Heart right ventricle (tissue), 16 donors: Measurements from ENCODE around the gene RGMA. TPM values are rescaled to one million over a fixed set of nuclear protein-coding genes. Genes with fewer than 3 reads are reported as not detected.

ENCODE experiments used
- ATAC-seq, 8 donors: fragments of 200-7000 bp; cut with Tn5 transposase; one replicate each; pipeline ENCODE4 v1.9.1; 2020; ENCODE audit warnings: mild to moderate bottlenecking in 8 of 8, moderate library complexity in 8 of 8, moderate number of reproducible peaks in 1 of 8
- DNase-seq, 2 donors: peaks; one replicate each; pipeline ENCODE4 v3.0.0-alpha.2; 2020
- H3K27ac ChIP-seq, 10 donors: fragments of 200-600 bp; sonication (generic) in 2 of 10; one replicate each; pipeline versions ENCODE4 v1.5.0 to v1.8.0; 2020 to 2022; ENCODE audit warnings: mild to moderate bottlenecking in 3 of 10
- H3K27me3 ChIP-seq, 7 donors: fragments of 200-600 bp; one replicate each; pipeline ENCODE4 v1.8.0; 2021 to 2022; ENCODE audit warnings: mild to moderate bottlenecking in 2 of 7
- H3K36me3 ChIP-seq, 9 donors: fragments of 200-600 bp; sonication (generic) in 1 of 9; one replicate each; pipeline versions ENCODE4 v1.5.0 to v1.8.0; 2020 to 2022; ENCODE audit warnings: mild to moderate bottlenecking in 2 of 9
- H3K4me1 ChIP-seq, 9 donors: fragments of 200-600 bp; sonication (generic) in 1 of 9; one replicate each; pipeline versions ENCODE4 v1.5.0 to v1.8.0; 2020 to 2022; ENCODE audit warnings: mild to moderate bottlenecking in 4 of 9
- H3K4me3 ChIP-seq, 10 donors: fragments of 200-600 bp; sonication (generic) in 2 of 10; one replicate each; pipeline versions ENCODE4 v1.5.0 to v1.8.0; 2020 to 2022; ENCODE audit warnings: mild to moderate bottlenecking in 7 of 10, moderate library complexity in 2 of 10
- H3K9me3 ChIP-seq, 11 donors: fragments of 200-600 bp in 10 of 11; sonication (generic) in 2 of 11; one replicate each; pipeline versions ENCODE4 v1.5.0 to v1.8.0; 2013 to 2022; ENCODE audit warnings: mild to moderate bottlenecking in 2 of 11, control low read depth in 1 of 11, moderate library complexity in 1 of 11
- CTCF ChIP-seq, 9 donors: fragments of 200-600 bp; sonication (generic) in 2 of 9; IDR thresholded peaks; one replicate each; pipeline versions ENCODE4 v1.5.0 to v1.8.0; 2021 to 2022; ENCODE audit warnings: antibody characterized with exemption in 9 of 9, mild to moderate bottlenecking in 5 of 9, moderate library complexity in 1 of 9
- WGBS, 2 donors: extraction: QIAGEN DNeasy Blood & Tissue Kit; methylation state at CpG; one replicate each; pipeline ENCODE4 v1.1.7; 2013; ENCODE audit warnings: inconsistent platforms in 1 of 2; 5-methylcytosine and 5-hydroxymethylcytosine counted together
- intact Hi-C, 10 donors: fragments of 100-400 bp; cut with DNase I; formaldehyde crosslinking; loops; one replicate each; pipeline versions ENCODE4 v1.11.1 to v1.14.2; 2022
- polyA plus RNA-seq, 2 donors: library from polyadenylated mRNA; stranded (reverse); fragments of 200-250 nt; gene quantifications; one replicate each; pipeline ENCODE4 v1.2.3, GENCODE V29; 2013
- total RNA-seq, 10 donors: library from RNA; stranded (reverse); fragmentation: NEBNext Ultra II Directional in 3 of 10; extraction: Animal tissue kit (Norgen Biotek cat#: 25700) in 3 of 10; gene quantifications; one replicate each; pipeline versions ENCODE4 v1.2.1 to v1.2.4, GENCODE V29; 2021 to 2023
- donor health status: Arrhythmogenic right ventricular cardiomyopathy.
- donor health status: ischemic (EF 13 %, LVEDD 7.1; RV severe dilation, severe dysfunction).
- donor health status: healthy with polysubstance abuse.
- donor health status: DM: no; HTN: yes; CAD: no.
- donor health status: DM: no; HTN: no; CAD: no.
- donor health status: ischemic (EF 25% LVEDD 6.9; RV normal size, moderate dysfunction).
- donor health status: ischemic (EF 25% LVEDD 5.7; RV mildly dilated, moderate dysfunction).
- donor health status: healthy.
- donor health status: DM: yes; HTN: yes; CAD: no.
- donor health status: Ischemic cardiomyopathy.
- donor health status: ischemic (EF 35%, LVEDD 5.7; RV mildly dilated, moderate dysfunction).
- donor health status: nonischemic (EF 11% LVEDD 7.7; RV severe dilation, severe dysfunction).
- donor health status: DM: yes; HTN: yes; CAD: no.
- donor health status: PGD.
- donor health status: ischemic (EF 29% LVEDD 5.4; RV normal size, mild dysfunction).
- donor health status: nonischemic (EF 23%, LVEDD 6.1; RV moderate dilation, normal function).

The RGMA gene
- total and polyA plus RNA-seq, 12 donors, result 4.9 to 33.8 (median 10.7) TPM

DNA sequence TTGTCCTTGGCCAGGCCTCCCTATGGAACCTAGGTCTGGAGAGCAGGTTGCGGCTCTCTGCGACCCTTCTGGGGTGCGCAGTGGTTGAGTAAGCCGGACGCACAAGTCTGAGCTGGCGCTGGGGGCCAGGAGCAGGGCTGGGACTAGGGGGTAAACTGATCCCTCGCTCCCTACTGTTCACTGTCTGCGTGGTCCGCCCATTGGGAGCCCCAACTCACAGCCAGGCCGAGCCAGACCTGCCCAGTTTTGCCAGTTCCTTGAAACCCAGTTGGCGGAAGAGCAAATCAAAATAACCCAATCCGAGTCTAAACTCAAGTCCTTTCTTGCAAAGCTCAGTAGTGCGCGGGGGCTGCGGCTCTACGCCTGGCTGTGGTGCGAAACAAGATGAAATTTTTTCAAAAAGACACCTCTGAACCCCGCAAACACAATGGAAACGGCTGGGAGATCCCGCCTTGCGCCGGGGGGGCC is 17.5 kb downstream of the RGMA start:
- ATAC-seq (peak in 1 of 8 donors; percentile 4), DNase-seq (no peak)
- Histone ChIP-seq H3K9me3 (no peaks in the 10 kb centered on the region), H3K4me1 (peaks cover 0 to 63% (median 25%) of the 10 kb centered on the region in 9 donors), H3K27me3 (peaks cover 0 to 55% (median 9%) of the 10 kb centered on the region in 7 donors), H3K4me3 (peak overlapping the region; percentile 5 to 84 (median 72)), H3K27ac (peak overlapping the region; percentile 58 to 89 (median 82)), H3K36me3 (no peaks in the 10 kb centered on the region)
- 24 to 37% methylated on average over 21 to 22 of the region's 22 CpGs for WGBS, 2 donors
- TF ChIP-seq CTCF (IDR thresholded peaks at IDR 0.05), result no peak
- intact Hi-C loops, result loop anchor here in 1 of 10 donors (10.0 kb wide), 1 partner anchor 913 kb away; no protein-coding TSS in a partner anchor

- peaks cover 0 to 3% (median 0%) of the 10 kb centered on the region in 9 donors for H3K36me3 ChIP-seq
- H3K4me1 ChIP-seq, result peaks cover 0 to 66% (median 27%) of the 10 kb centered on the region in 9 donors
- intact Hi-C loops, result loop anchor here in 1 of 10 donors (10.0 kb wide), 1 partner anchor 914 kb away; no protein-coding TSS in a partner anchor
- 72 to 79% methylated on average over 10 of the region's 10 CpGs for WGBS, 2 donors
- peaks cover 0 to 52% (median 9%) of the 10 kb centered on the region in 7 donors for H3K27me3 ChIP-seq
- no peaks in the 10 kb centered on the region for H3K9me3 ChIP-seq
- ATAC-seq (no peak), DNase-seq (no peak)
- H3K27ac ChIP-seq, result peak overlapping the region in 7 of 10 donors; percentile 72 to 89 (median 87)
- TF ChIP-seq CTCF (IDR thresholded peaks at IDR 0.05), result no peak
- H3K4me3 ChIP-seq, result peak overlapping the region; percentile 5 to 84 (median 72)
Measured at GRCh38 chr15:93070551-93071296, 18.3 kb downstream of the RGMA start.

DNA sequence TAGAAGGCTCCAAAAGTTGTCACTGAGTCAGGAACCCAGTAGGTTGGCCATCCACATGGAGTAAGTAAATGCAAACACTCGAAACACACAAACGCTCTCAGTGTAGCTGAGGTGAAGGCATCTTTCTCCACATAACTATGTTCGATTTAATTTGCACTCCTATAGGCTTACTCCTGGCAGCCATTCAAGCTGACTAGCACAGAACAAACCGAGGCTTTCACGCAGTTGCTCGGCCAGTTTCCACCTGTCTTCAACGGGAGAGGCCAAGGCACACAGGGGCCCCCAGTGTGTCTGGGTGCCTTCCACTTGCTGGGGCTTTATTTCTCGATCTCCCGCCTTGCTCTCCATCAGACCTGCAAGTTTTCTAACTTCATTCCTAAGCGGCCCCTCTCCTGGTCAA is 18.9 kb downstream of the RGMA start:
- intact Hi-C loops, result loop anchor here in 1 of 10 donors (10.0 kb wide), 1 partner anchor 915 kb away; no protein-coding TSS in a partner anchor
- H3K4me3 ChIP-seq, result peak overlapping the region in 9 of 10 donors; percentile 8 to 84 (median 73)
- peaks cover 0 to 9% (median 0%) of the 10 kb centered on the region in 9 donors for H3K36me3 ChIP-seq
- no peak for ATAC-seq
- H3K27me3 ChIP-seq, result peaks cover 0 to 46% (median 9%) of the 10 kb centered on the region in 7 donors
- no peak for DNase-seq
- peak overlapping the region in 3 of 10 donors; percentile 87 to 89 (median 89) for H3K27ac ChIP-seq
- 75 to 83% methylated on average over 10 of the region's 10 CpGs for WGBS, 2 donors
- no peak for TF ChIP-seq CTCF (IDR thresholded peaks at IDR 0.05)
- no peaks in the 10 kb centered on the region for H3K9me3 ChIP-seq
- peaks cover 0 to 69% (median 27%) of the 10 kb centered on the region in 9 donors for H3K4me1 ChIP-seq

DNA sequence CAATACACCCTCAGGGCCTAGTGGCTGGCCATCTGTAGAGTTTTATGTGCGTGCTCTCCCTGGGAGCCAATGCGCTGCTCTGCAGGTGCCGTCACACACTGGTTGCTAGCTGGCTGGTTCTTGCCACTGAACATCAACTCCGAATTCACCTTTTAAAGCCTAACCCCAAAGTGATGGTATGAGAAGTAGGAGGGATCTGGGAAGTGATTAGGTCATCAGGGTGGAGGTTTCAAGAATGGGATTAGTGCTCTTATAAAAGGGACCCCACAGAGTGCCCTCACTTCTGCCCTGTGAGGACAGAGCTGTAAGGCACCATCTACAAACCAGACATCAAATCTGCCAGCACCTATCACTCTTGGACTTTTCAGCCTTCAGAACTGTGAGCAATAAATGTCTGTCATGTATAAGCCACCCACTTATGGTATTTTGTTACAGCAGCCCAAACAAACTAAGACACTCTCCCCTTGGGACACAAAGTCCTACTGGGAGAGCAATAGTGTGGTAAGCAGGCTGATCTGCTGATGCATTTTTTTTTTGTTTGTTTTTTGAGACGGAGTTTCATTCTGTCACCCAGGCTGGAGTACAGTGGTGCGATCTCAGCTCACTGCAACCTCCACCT is 20.3 kb downstream of the RGMA start:
- Histone ChIP-seq H3K4me3 (no peak overlapping the region), H3K4me1 (peaks cover 6 to 67% (median 27%) of the 10 kb centered on the region in 9 donors), H3K9me3 (no peaks in the 10 kb centered on the region), H3K36me3 (peaks cover 0 to 11% (median 0%) of the 10 kb centered on the region in 9 donors), H3K27ac (peak overlapping the region in 3 of 10 donors; percentile 27 to 65 (median 47)), H3K27me3 (peaks cover 0 to 33% (median 9%) of the 10 kb centered on the region in 7 donors)
- 94 to 97% methylated on average over 6 of the region's 6 CpGs for WGBS, 2 donors
- intact Hi-C loops, result loop anchor here in 1 of 10 donors (2.0 kb wide), 1 partner anchor 16 kb away; no protein-coding TSS in a partner anchor
- no peak for ATAC-seq
- DNase-seq, result no peak
- no peak for TF ChIP-seq CTCF (IDR thresholded peaks at IDR 0.05)
